ENCODE data around the gene IQCC.

DNA sequence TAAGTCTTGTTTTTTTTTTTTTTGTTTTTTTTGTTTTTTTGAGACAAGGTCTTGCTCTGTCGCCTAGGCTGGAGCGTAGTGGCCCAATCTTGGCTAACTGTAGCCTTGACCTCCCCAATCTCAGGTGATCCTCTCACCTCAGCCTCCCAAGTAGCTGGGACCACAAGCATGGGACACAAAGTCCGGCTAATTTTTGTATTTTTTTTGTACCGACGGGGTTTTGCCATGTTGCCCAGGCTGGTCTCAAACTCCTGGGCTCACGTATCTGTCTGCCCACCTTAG, 51.7 kb downstream of the IQCC start:
- TF ChIP-seq, protein P1, sequence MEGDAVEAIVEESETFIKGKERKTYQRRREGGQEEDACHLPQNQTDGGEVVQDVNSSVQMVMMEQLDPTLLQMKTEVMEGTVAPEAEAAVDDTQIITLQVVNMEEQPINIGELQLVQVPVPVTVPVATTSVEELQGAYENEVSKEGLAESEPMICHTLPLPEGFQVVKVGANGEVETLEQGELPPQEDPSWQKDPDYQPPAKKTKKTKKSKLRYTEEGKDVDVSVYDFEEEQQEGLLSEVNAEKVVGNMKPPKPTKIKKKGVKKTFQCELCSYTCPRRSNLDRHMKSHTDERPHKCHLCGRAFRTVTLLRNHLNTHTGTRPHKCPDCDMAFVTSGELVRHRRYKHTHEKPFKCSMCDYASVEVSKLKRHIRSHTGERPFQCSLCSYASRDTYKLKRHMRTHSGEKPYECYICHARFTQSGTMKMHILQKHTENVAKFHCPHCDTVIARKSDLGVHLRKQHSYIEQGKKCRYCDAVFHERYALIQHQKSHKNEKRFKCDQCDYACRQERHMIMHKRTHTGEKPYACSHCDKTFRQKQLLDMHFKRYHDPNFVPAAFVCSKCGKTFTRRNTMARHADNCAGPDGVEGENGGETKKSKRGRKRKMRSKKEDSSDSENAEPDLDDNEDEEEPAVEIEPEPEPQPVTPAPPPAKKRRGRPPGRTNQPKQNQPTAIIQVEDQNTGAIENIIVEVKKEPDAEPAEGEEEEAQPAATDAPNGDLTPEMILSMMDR (conservative IDR thresholded peaks at IDR 0.05 in 1 of 2, IDR thresholded peaks at IDR 0.05 in 1 of 2; ENCODE audit: extremely low read depth in 1 of 2, insufficient read depth in 1 of 2, low read depth in 1 of 2, low read length in 2 of 2), result no peak
- TF ChIP-seq EZH2 (IDR thresholded peaks at IDR 0.05; ENCODE audit: borderline replicate concordance, low read length), result no peak
